Measurements from ENCODE around the gene WIZ.
A peak's percentile ranks its signal among the peaks of the same experiment; 100 is the strongest.
"Not testable (repeated sequence)": the region's sequence is repeated elsewhere in the genome, so short reads cannot be mapped to it uniquely, and the experiment has no call there.

The WIZ gene

GRCh38 chr19:15479391-15480345 lies 29.9 kb upstream of the WIZ start, which contains the start of gene PGLYRP2:
PGLYRP2 (minus strand) TSS chr19:15479501; CDS start chr19:15479371, 130 bp downstream.
- H3K4me3 ChIP-seq (ENCODE audit: low read depth, low read length), result no peak within 1 kb of the TSS
- no peaks in the 10 kb centered on the region for H3K36me3 ChIP-seq (ENCODE audit: insufficient read depth, low read length)
- H3K27ac ChIP-seq (ENCODE audit: low read depth, low read length), result no peak within 1 kb of the TSS
- no peaks in the 10 kb centered on the region for H3K27me3 ChIP-seq (ENCODE audit: insufficient read depth, low read length)
- H2AFZ ChIP-seq (ENCODE audit: low read length, unreplicated experiment), result no peak within 1 kb of the TSS
- H3K79me2 ChIP-seq (ENCODE audit: control insufficient read depth, insufficient read depth, low read length, unreplicated experiment), result no peaks in the 10 kb centered on the region
- no peaks in the 10 kb centered on the region for H3K4me1 ChIP-seq (ENCODE audit: control insufficient read depth, insufficient read depth, low read length, unreplicated experiment)

DNA sequence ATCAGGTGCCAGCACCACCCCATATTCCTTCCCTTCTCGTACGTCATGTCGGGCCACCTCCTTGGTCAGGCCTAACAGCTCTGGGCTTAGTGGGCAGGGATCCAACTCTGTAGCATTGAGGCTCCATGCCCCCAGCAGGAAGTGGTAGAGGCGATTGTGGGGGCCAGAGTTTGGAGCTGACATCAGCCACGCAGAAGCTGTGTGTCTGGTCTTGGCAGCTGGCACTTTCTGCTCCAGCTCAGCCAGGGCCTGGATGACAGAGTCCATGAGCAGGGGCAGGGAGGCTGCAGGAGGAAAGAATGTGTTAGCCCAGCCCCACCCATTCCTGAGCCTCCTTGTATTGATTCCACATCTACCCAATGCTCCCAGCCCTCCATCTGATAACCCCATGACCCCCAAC lies 26.6 kb upstream of the WIZ start:
- no peaks in the 10 kb centered on the region for H3K4me1 ChIP-seq (ENCODE audit: control insufficient read depth, insufficient read depth, low read length, unreplicated experiment)
- H2AFZ ChIP-seq (ENCODE audit: low read length, unreplicated experiment), result no peak overlapping the region
- H3K27me3 ChIP-seq (ENCODE audit: insufficient read depth, low read length), result no peaks in the 10 kb centered on the region
- no peaks in the 10 kb centered on the region for H3K79me2 ChIP-seq (ENCODE audit: control insufficient read depth, insufficient read depth, low read length, unreplicated experiment)
- no peaks in the 10 kb centered on the region for H3K36me3 ChIP-seq (ENCODE audit: insufficient read depth, low read length)
- no peak overlapping the region for H3K27ac ChIP-seq (ENCODE audit: low read depth, low read length)
- H3K4me3 ChIP-seq (ENCODE audit: low read depth, low read length), result no peak overlapping the region

DNA sequence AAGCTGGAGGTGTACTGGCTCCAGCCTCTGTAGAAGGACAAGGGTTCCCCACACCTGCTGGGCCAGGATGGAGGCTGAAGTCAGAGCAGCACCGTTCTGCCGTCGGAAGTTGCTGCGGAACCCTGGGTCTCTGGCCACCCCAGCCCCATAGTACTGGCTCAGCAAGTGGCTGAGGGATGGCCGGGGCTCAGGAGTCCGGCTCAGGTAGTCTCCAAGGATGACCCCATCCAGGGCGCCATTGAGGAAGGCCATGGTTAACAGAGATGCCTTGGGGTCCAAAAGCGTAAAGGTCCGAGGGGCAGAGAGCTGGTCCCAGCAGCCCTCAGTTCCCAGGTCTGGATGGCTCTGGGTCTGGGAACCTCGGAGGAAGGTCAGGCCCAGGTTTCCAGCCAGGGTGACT lies 25.9 kb upstream of the WIZ start:
- H3K4me1 ChIP-seq (ENCODE audit: control insufficient read depth, insufficient read depth, low read length, unreplicated experiment), result no peaks in the 10 kb centered on the region
- no peak overlapping the region for H3K4me3 ChIP-seq (ENCODE audit: low read depth, low read length)
- no peaks in the 10 kb centered on the region for H3K79me2 ChIP-seq (ENCODE audit: control insufficient read depth, insufficient read depth, low read length, unreplicated experiment)
- no peak overlapping the region for H3K27ac ChIP-seq (ENCODE audit: low read depth, low read length)
- no peaks in the 10 kb centered on the region for H3K36me3 ChIP-seq (ENCODE audit: insufficient read depth, low read length)
- H3K27me3 ChIP-seq (ENCODE audit: insufficient read depth, low read length), result no peaks in the 10 kb centered on the region
- no peak overlapping the region for H2AFZ ChIP-seq (ENCODE audit: low read length, unreplicated experiment)

- H3K36me3 ChIP-seq (ENCODE audit: insufficient read depth, low read length), result no peaks in the 10 kb centered on the region
- no peak overlapping the region for H3K4me3 ChIP-seq (ENCODE audit: low read depth, low read length)
- H3K79me2 ChIP-seq (ENCODE audit: control insufficient read depth, insufficient read depth, low read length, unreplicated experiment), result no peaks in the 10 kb centered on the region
- H3K4me1 ChIP-seq (ENCODE audit: control insufficient read depth, insufficient read depth, low read length, unreplicated experiment), result no peaks in the 10 kb centered on the region
- no peaks in the 10 kb centered on the region for H3K27me3 ChIP-seq (ENCODE audit: insufficient read depth, low read length)
- H2AFZ ChIP-seq (ENCODE audit: low read length, unreplicated experiment), result no peak overlapping the region
- H3K27ac ChIP-seq (ENCODE audit: low read depth, low read length), result no peak overlapping the region
These were observed 25.4 kb upstream of the WIZ start for GRCh38 chr19:15475169-15475568.

DNA sequence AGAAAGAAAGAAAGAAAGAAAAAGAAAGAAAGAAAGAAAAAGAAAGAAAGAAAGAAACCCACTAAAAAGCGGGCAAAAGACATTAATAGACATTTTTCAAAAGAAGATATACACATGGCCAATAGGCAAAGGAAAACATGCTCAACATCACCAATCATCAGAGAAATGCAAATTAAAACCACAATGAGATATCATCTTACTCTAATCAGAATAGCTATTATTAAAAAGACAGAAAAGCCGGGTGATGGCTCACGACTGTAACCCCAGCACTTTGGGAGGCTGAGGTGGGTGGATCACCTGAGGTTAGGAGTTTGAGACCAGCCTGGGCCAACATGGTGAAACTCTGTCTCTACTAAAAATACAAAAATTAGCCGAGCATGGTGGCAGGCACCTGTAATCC lies 24.1 kb upstream of the WIZ start:
- peaks cover 10% of the 10 kb centered on the region; the same call in 1 of the 2 replicates for H3K27me3 ChIP-seq (ENCODE audit: insufficient read depth, low read length)
- not testable (repeated sequence) for H3K36me3 ChIP-seq (ENCODE audit: insufficient read depth, low read length); H3K4me3 ChIP-seq (ENCODE audit: low read depth, low read length); H3K27ac ChIP-seq (ENCODE audit: low read depth, low read length); H3K4me1 ChIP-seq (ENCODE audit: control insufficient read depth, insufficient read depth, low read length, unreplicated experiment); H3K79me2 ChIP-seq (ENCODE audit: control insufficient read depth, insufficient read depth, low read length, unreplicated experiment); H2AFZ ChIP-seq (ENCODE audit: low read length, unreplicated experiment)

DNA sequence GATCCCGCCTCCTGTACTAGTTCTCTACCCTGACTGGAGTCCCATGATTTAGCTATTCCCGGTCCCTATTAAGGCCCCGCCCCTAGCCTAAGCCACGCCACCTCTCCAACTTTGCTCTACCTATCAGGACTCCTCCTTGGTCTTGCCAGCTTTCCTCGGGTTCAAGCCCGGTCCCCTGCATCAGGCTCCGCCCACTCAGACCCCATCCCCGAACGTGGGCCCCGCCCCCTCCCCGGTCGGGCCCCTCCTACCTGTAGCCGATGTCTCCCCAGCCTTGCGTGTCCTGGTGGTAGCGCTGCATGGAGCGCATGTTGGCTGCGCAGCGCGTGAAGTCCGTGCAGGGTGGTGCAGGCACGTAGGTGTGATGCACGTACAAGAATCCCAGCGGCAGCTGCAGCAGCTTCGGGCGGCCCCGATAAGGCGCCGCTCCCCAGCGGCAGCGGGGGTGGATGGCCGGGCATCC lies 21.9 kb upstream of the WIZ start:
- H2AFZ ChIP-seq (ENCODE audit: low read length, unreplicated experiment), result no peak overlapping the region

GRCh38 chr19:15469513-15470297 lies 19.9 kb upstream of the WIZ start:
- Histone ChIP-seq H3K27ac (ENCODE audit: low read depth, low read length) (no peak overlapping the region), H2AFZ (ENCODE audit: low read length, unreplicated experiment) (no peak overlapping the region), H3K36me3 (ENCODE audit: insufficient read depth, low read length) (no peaks in the 10 kb centered on the region), H3K27me3 (ENCODE audit: insufficient read depth, low read length) (peaks cover 12% of the 10 kb centered on the region; the same call in 1 of the 2 replicates), H3K4me1 (ENCODE audit: control insufficient read depth, insufficient read depth, low read length, unreplicated experiment) (peaks cover 3% of the 10 kb centered on the region), H3K79me2 (ENCODE audit: control insufficient read depth, insufficient read depth, low read length, unreplicated experiment) (no peaks in the 10 kb centered on the region), H3K4me3 (ENCODE audit: low read depth, low read length) (peak overlapping the region; percentile 55)

More for the DNA sequence above, 21.9 kb upstream of the WIZ start:
- H3K27ac ChIP-seq (ENCODE audit: low read depth, low read length), result no peak overlapping the region
- no peak overlapping the region for H3K4me3 ChIP-seq (ENCODE audit: low read depth, low read length)
- H3K4me1 ChIP-seq (ENCODE audit: control insufficient read depth, insufficient read depth, low read length, unreplicated experiment), result peaks cover 2% of the 10 kb centered on the region
- no peaks in the 10 kb centered on the region for H3K79me2 ChIP-seq (ENCODE audit: control insufficient read depth, insufficient read depth, low read length, unreplicated experiment)
- H3K36me3 ChIP-seq (ENCODE audit: insufficient read depth, low read length), result no peaks in the 10 kb centered on the region
- peaks cover 12% of the 10 kb centered on the region; the same call in 1 of the 2 replicates for H3K27me3 ChIP-seq (ENCODE audit: insufficient read depth, low read length)

- H3K4me1 ChIP-seq (ENCODE audit: control insufficient read depth, insufficient read depth, low read length, unreplicated experiment), result peaks cover 3% of the 10 kb centered on the region
- peaks cover 12% of the 10 kb centered on the region; the same call in 1 of the 2 replicates for H3K27me3 ChIP-seq (ENCODE audit: insufficient read depth, low read length)
- no peak overlapping the region for H3K27ac ChIP-seq (ENCODE audit: low read depth, low read length)
These were observed 19.1 kb upstream of the WIZ start for GRCh38 chr19:15468675-15469512.

DNA sequence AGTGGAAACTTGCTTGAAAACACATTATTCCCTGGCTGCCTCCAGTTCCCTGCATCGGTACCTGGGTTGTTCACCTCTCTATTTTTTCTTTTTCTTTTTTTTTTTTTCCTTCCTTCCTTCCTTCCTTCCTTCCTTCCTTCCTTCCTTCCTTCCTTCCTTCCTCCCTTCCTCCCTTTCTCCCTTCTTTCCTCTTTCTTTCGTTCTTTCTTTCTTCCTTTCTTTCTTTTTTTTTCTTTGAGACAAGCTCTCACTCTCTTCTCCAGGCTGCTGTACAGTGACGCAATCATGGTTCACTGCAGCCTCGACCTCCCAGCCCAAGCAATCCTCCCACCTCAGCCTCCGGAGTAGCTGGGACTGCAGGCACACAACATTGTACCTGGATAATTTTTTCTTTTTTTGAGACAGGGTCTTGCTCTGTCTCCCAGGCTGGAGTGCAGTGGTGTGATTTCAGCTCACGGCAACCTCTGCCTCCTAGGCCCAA lies 18.0 kb upstream of the WIZ start:
- H2AFZ ChIP-seq (ENCODE audit: low read length, unreplicated experiment), result no peak overlapping the region
- no peak overlapping the region for H3K27ac ChIP-seq (ENCODE audit: low read depth, low read length)
- peaks cover 12% of the 10 kb centered on the region; the same call in 1 of the 2 replicates for H3K27me3 ChIP-seq (ENCODE audit: insufficient read depth, low read length)
- no peaks in the 10 kb centered on the region for H3K36me3 ChIP-seq (ENCODE audit: insufficient read depth, low read length)
- peaks cover 3% of the 10 kb centered on the region for H3K4me1 ChIP-seq (ENCODE audit: control insufficient read depth, insufficient read depth, low read length, unreplicated experiment)
- no peak overlapping the region for H3K4me3 ChIP-seq (ENCODE audit: low read depth, low read length)
- H3K79me2 ChIP-seq (ENCODE audit: control insufficient read depth, insufficient read depth, low read length, unreplicated experiment), result no peaks in the 10 kb centered on the region

More at GRCh38 chr19:15468675-15469512, 19.1 kb upstream of the WIZ start:
- no peaks in the 10 kb centered on the region for H3K36me3 ChIP-seq (ENCODE audit: insufficient read depth, low read length)
- H3K4me3 ChIP-seq (ENCODE audit: low read depth, low read length), result no peak overlapping the region
- no peaks in the 10 kb centered on the region for H3K79me2 ChIP-seq (ENCODE audit: control insufficient read depth, insufficient read depth, low read length, unreplicated experiment)
- H2AFZ ChIP-seq (ENCODE audit: low read length, unreplicated experiment), result no peak overlapping the region
